Endothelial cell of umbilical vein (primary cell): ENCODE measurements around the gene CAMSAP1. TPM values are rescaled to one million over a fixed set of nuclear protein-coding genes. Genes with fewer than 3 reads are reported as not detected.

ENCODE experiments used
- BruUV-seq: library from RNA; stranded (reverse); fragments of 400-500 nt; replicated peaks from 2 replicates; lab custom pipeline; 2021; lab: Mats Ljungman, UMichigan
- CTCF ChIA-PET: fragments of 300-600, 350-600 bp; sonication (Branson Sonifier 250); formaldehyde crosslinking; loops from one replicate; lab custom pipeline; 2021; ENCODE audit warnings: antibody characterized with exemption, inconsistent platforms; lab: Charles Lee
- POLR2A ChIA-PET: fragments of 300-600, 350-600 bp; sonication (Branson Sonifier 250); formaldehyde crosslinking; loops from one replicate; lab custom pipeline; 2021; ENCODE audit warnings: antibody characterized with exemption, inconsistent platforms; lab: Charles Lee
- DNase-seq: peaks from one replicate; pipeline ENCODE4 v3.0.0-alpha.2; 2011; ENCODE audit warnings: low read depth, low spot score
- FAIRE-seq: peaks from 2 replicates; lab custom pipeline; 2011; peaks lifted over from hg19 to GRCh38; lab: Jason Lieb, UNC
- H2AFZ ChIP-seq: 2 replicates; pipeline ENCODE4 v1.6.0; 2012; ENCODE audit warnings: low read depth, low read length, control low read depth, inconsistent platforms
- H3K27ac ChIP-seq: 2 replicates; pipeline ENCODE4 v1.5.1; 2011; ENCODE audit warnings: low read depth, mild to moderate bottlenecking, control low read depth, low read length, moderate library complexity; ENCODE audit not compliant: insufficient read depth
- H3K27me3 ChIP-seq, 2 experiments: 2 replicates each; pipeline versions ENCODE4 v1.6.0 to v1.6.1; 2011; ENCODE audit warnings: low read length in 2 of 2, mixed read lengths in 1 of 2; ENCODE audit not compliant: control insufficient read depth in 2 of 2, insufficient read depth in 2 of 2
- H3K36me3 ChIP-seq, 2 experiments: 2 replicates in 1 of 2; 3 replicates in 1 of 2; pipeline ENCODE4 v1.5.1; 2011; ENCODE audit warnings: low read length in 2 of 2, mild to moderate bottlenecking in 1 of 2, moderate library complexity in 1 of 2; ENCODE audit not compliant: control insufficient read depth in 2 of 2, insufficient read depth in 2 of 2; ENCODE audit errors: extremely low read depth in 1 of 2
- H3K4me1 ChIP-seq: 3 replicates; pipeline ENCODE4 v1.5.1; 2011; ENCODE audit warnings: mild to moderate bottlenecking, low read length; ENCODE audit not compliant: control insufficient read depth, insufficient read depth; ENCODE audit errors: extremely low read depth
- H3K4me2 ChIP-seq: 2 replicates; pipeline ENCODE4 v1.6.1; 2011; ENCODE audit warnings: low read length, control low read depth, mixed read lengths; ENCODE audit not compliant: insufficient read depth
- H3K4me3 ChIP-seq, 3 experiments: fragments of 200-600 bp in 1 of 3; sonication (generic), shearing (Covaris generic) in 1 of 3; replicated peaks in 1 of 3; 2 replicates each; pipeline ENCODE4 v1.5.1; 2011 to 2016; ENCODE audit warnings: control low read depth in 3 of 3, low read length in 3 of 3, mild to moderate bottlenecking in 2 of 3, inconsistent platforms in 1 of 3, low read depth in 1 of 3, moderate library complexity in 1 of 3; ENCODE audit not compliant: insufficient read depth in 1 of 3
- H3K79me2 ChIP-seq: 2 replicates; pipeline ENCODE4 v1.6.0; 2012; ENCODE audit warnings: low read length, inconsistent platforms; ENCODE audit not compliant: control insufficient read depth, insufficient read depth
- H3K9ac ChIP-seq: replicated peaks from 2 replicates; pipeline ENCODE3; 2011; ENCODE audit warnings: low read length, control low read depth; ENCODE audit not compliant: insufficient read depth; ENCODE audit errors: extremely low read depth
- H3K9me1 ChIP-seq: replicated peaks from 3 replicates; pipeline ENCODE4 v1.6.0; 2011; ENCODE audit warnings: mild to moderate bottlenecking, low read length; ENCODE audit not compliant: control insufficient read depth, insufficient read depth; ENCODE audit errors: extremely low read depth
- H3K9me3 ChIP-seq: replicated peaks from 2 replicates; pipeline ENCODE4 v1.5.1; 2012; ENCODE audit warnings: low read length, inconsistent platforms; ENCODE audit not compliant: control insufficient read depth, insufficient read depth
- H4K20me1 ChIP-seq: replicated peaks from 2 replicates; pipeline ENCODE3; 2011; ENCODE audit warnings: mild to moderate bottlenecking, low read length; ENCODE audit not compliant: control insufficient read depth, insufficient read depth; ENCODE audit errors: extremely low read depth
- EZH2 ChIP-seq: IDR thresholded peaks from 2 replicates; pipeline ENCODE4 v1.6.1; 2012; ENCODE audit warnings: borderline replicate concordance, low read depth, mild to moderate bottlenecking, moderate library complexity, low read length, inconsistent platforms; ENCODE audit not compliant: severe bottlenecking
- FOS ChIP-seq: IDR thresholded peaks from 2 replicates; pipeline ENCODE4 v1.6.1; 2011; ENCODE audit warnings: mild to moderate bottlenecking, low read length, moderate library complexity, borderline replicate concordance; ENCODE audit not compliant: insufficient read depth
- GATA2 ChIP-seq: IDR thresholded peaks from 2 replicates; pipeline ENCODE4 v1.7.0; 2011; ENCODE audit warnings: low read depth, mild to moderate bottlenecking, moderate library complexity, mixed read lengths, low read length; ENCODE audit not compliant: insufficient read length, insufficient read depth
- JUN ChIP-seq: IDR thresholded peaks from 2 replicates; pipeline ENCODE4 v1.6.1; 2011; ENCODE audit warnings: borderline replicate concordance, low read depth; ENCODE audit not compliant: insufficient read length, insufficient read depth
- MAX ChIP-seq: IDR thresholded peaks from 2 replicates; pipeline ENCODE4 v1.6.1; 2011; ENCODE audit not compliant: insufficient read depth, insufficient read length
- MYC ChIP-seq: IDR thresholded peaks from one replicate; pipeline ENCODE4 v1.6.1; 2011; ENCODE audit warnings: mild to moderate bottlenecking, low read depth, low read length
- POLR2A ChIP-seq: IDR thresholded peaks from 2 replicates; pipeline ENCODE4 v1.6.1; 2012; ENCODE audit warnings: low read depth, mild to moderate bottlenecking, control low read depth, low read length
- POLR2AphosphoS5 ChIP-seq: IDR thresholded peaks from 2 replicates; pipeline ENCODE4 v1.6.1; 2012; ENCODE audit warnings: low read depth, mild to moderate bottlenecking, control low read depth, low read length, moderate library complexity; ENCODE audit not compliant: insufficient read depth
- dilution Hi-C: fragments of 300-500 bp; cut with MboI; formaldehyde crosslinking; loops from one replicate; pipeline ENCODE4 v1.15.0; 2019; ENCODE audit warnings: low sequenced_read_pairs; ENCODE audit not compliant: extremely low pct_ligation_motif_present
- intact Hi-C: fragments of 100-400 bp; cut with micrococcal nuclease; formaldehyde crosslinking; loops from one replicate; pipeline ENCODE4 v1.10.0; 2022
- polyA plus RNA-seq, 4 experiments: library from polyadenylated mRNA; depleted of rRNA in 3 of 4; stranded (reverse) in 3 of 4; unstranded in 1 of 4; fragments of >200 nt; gene quantifications; 2 replicates each; pipeline versions ENCODE4 v1.2.1 to v1.2.3, GENCODE V29; 2011 to 2012; ENCODE audit warnings: missing spikeins in 1 of 4
- total RNA-seq: library from RNA; stranded (reverse); gene quantifications from 2 replicates; pipeline ENCODE4 v1.2.3, GENCODE V29; 2021
- TF ChIP-seq, protein P1 (sequence below), 2 donors: IDR thresholded peaks; 1 replicate in 1 of 2; 2 replicates in 1 of 2; pipeline ENCODE4 v1.5.1; 2011; ENCODE audit warnings: low read length in 2 of 2, mild to moderate bottlenecking in 2 of 2, moderate library complexity in 2 of 2, control low read depth in 1 of 2, inconsistent platforms in 1 of 2, low read depth in 1 of 2; ENCODE audit not compliant: insufficient read depth in 1 of 2; ENCODE audit errors: extremely low read depth in 1 of 2

Gene CAMSAP1
- total and polyA plus RNA-seq, 2 donors (not counting 3 experiments of a cell fraction or from before 2014, with no cell fraction given), result 8.1 to 25.5 TPM

DNA sequence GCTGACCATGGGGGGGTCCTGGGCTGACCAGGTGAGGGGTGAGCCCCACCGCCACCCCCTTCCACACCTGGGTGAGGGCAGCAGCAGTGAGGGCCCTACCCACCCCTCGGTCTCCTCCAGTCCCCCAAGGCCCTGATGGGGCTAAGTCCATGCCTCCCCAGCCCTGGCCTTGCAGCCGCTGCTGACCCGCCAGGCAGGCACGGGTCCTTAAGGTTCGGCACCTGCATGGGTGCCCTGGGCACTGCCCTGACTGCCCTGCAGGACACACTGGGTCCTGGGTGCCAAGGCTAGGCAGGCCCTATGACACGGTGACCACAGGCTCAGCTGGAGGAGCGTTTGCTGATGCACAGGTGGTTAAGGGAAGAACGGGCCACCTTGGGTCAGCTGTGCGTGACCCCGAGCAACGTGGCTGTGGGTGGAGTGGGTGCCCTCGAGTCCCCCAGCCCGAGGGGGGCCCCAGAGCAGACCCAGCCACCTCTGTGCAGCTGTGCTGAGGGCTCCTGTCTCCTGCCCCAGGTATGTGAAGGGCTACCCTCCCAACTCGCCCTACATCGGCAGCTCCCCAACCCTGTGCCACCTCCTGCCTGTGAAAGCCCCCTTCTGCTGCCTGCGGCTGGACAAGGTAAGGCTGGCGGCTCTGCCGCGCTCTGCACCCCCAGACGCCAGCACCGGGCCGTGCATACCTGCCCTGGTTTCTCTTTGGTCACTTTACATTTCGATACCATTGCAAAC, 132.4 kb downstream of the CAMSAP1 start:
- no peak overlapping the region for H2AFZ ChIP-seq
- intact Hi-C loops (no loop called here), dilution Hi-C loops (no loop called here)
- H3K9me3 ChIP-seq, result no peaks in the 10 kb centered on the region
- no peak overlapping the region for H3K27ac ChIP-seq
- DNase-seq (no peak), FAIRE-seq (no peak)
- ChIA-PET CTCF (no interaction called here), POLR2A (no interaction called here)
- no TSS peak for BruUV-seq
- no peak for TF ChIP-seq EZH2
- TF ChIP-seq GATA2, result no peak
- TF ChIP-seq MYC, result no peak
- TF ChIP-seq, protein P1, sequence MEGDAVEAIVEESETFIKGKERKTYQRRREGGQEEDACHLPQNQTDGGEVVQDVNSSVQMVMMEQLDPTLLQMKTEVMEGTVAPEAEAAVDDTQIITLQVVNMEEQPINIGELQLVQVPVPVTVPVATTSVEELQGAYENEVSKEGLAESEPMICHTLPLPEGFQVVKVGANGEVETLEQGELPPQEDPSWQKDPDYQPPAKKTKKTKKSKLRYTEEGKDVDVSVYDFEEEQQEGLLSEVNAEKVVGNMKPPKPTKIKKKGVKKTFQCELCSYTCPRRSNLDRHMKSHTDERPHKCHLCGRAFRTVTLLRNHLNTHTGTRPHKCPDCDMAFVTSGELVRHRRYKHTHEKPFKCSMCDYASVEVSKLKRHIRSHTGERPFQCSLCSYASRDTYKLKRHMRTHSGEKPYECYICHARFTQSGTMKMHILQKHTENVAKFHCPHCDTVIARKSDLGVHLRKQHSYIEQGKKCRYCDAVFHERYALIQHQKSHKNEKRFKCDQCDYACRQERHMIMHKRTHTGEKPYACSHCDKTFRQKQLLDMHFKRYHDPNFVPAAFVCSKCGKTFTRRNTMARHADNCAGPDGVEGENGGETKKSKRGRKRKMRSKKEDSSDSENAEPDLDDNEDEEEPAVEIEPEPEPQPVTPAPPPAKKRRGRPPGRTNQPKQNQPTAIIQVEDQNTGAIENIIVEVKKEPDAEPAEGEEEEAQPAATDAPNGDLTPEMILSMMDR (IDR thresholded peaks at IDR 0.05; ENCODE audit: extremely low read depth in 1 of 2, insufficient read depth in 1 of 2, low read depth in 1 of 2, low read length in 2 of 2), result no peak
- TF ChIP-seq JUN, result no peak
- no peak for TF ChIP-seq POLR2AphosphoS5
- no peak for TF ChIP-seq MAX
- TF ChIP-seq FOS, result no peak
- no peak for TF ChIP-seq POLR2A
- H3K4me1 ChIP-seq, result no peaks in the 10 kb centered on the region
- no peak overlapping the region for H3K4me3 ChIP-seq
- no peaks in the 10 kb centered on the region for H3K79me2 ChIP-seq
- H3K9ac ChIP-seq, result no peak overlapping the region
- H4K20me1 ChIP-seq, result no peaks in the 10 kb centered on the region
- no peak overlapping the region for H3K4me2 ChIP-seq
- no peaks in the 10 kb centered on the region for H3K9me1 ChIP-seq
- H3K27me3 ChIP-seq, result no peaks in the 10 kb centered on the region
- H3K36me3 ChIP-seq, result no peaks in the 10 kb centered on the region
